ENCODE data around the gene SLC5A2.

GRCh38 chr16:31513884-31514283 lies 31.0 kb downstream of the SLC5A2 start:
- TF ChIP-seq GLIS3 (CRISPR knock-in tag; IDR thresholded peaks at IDR 0.05), result no peak
- no peak for TF ChIP-seq PATZ1 (CRISPR knock-in tag; IDR thresholded peaks at IDR 0.05; ENCODE audit: borderline replicate concordance)
- TF ChIP-seq ZNF8 (CRISPR knock-in tag; IDR thresholded peaks at IDR 0.05), result no peak
- no peak for TF ChIP-seq CSRNP3 (CRISPR knock-in tag; IDR thresholded peaks at IDR 0.05)
- no peak for TF ChIP-seq CREB5 (CRISPR knock-in tag; IDR thresholded peaks at IDR 0.05; ENCODE audit: low read depth)

Measured in SK-N-SH treated with all-trans-retinoic acid at 6 μM for 48 hours (cell line).